Measurements from ENCODE around the gene SPDEF.

The SPDEF gene

GRCh38 chr6:34583461-34583860 lies 27.3 kb upstream of the SPDEF start:
- no peak for DNase-seq

GRCh38 chr6:34581561-34581920 lies 25.4 kb upstream of the SPDEF start:
- no peak for DNase-seq

GRCh38 chr6:34580707-34581560 lies 24.8 kb upstream of the SPDEF start:
- no peak for DNase-seq

- DNase-seq = no peak
These were observed 22.5 kb upstream of the SPDEF start for GRCh38 chr6:34578445-34579262.

GRCh38 chr6:34576286-34576955 lies 20.3 kb upstream of the SPDEF start:
- DNase-seq = no peak

- no peak for DNase-seq
These were observed 19.2 kb upstream of the SPDEF start for GRCh38 chr6:34575326-34575725.

- no peak for DNase-seq
These were observed 18.6 kb upstream of the SPDEF start for GRCh38 chr6:34574647-34575293.

- no peak for DNase-seq
These were observed 17.5 kb upstream of the SPDEF start for GRCh38 chr6:34573567-34574183.

- DNase-seq = no peak
These were observed 16.5 kb upstream of the SPDEF start for GRCh38 chr6:34572585-34572984.

GRCh38 chr6:34572021-34572420 lies 15.9 kb upstream of the SPDEF start:
- DNase-seq = no peak

GRCh38 chr6:34571388-34571787 lies 15.3 kb upstream of the SPDEF start:
- DNase-seq = no peak

GRCh38 chr6:34570066-34570833 lies 14.1 kb upstream of the SPDEF start:
- no peak for DNase-seq

- DNase-seq = no peak
These were observed 13.3 kb upstream of the SPDEF start for GRCh38 chr6:34569361-34569973.

GRCh38 chr6:34568341-34569201 lies 12.4 kb upstream of the SPDEF start:
- no peak for DNase-seq

GRCh38 chr6:34566830-34567546 lies 10.9 kb upstream of the SPDEF start:
- DNase-seq = no peak

- no peak for DNase-seq
These were observed 9.6 kb upstream of the SPDEF start for GRCh38 chr6:34565722-34566137.

- no peak for DNase-seq
These were observed 8.1 kb upstream of the SPDEF start for GRCh38 chr6:34564181-34564580.

- DNase-seq = no peak
These were observed 7.4 kb upstream of the SPDEF start for GRCh38 chr6:34563513-34563870.

GRCh38 chr6:34562861-34563512 lies 6.9 kb upstream of the SPDEF start:
- DNase-seq = no peak

Measured in activated CD8-positive, alpha-beta memory T cell treated with anti-CD3 and anti-CD28 coated beads, Interleukin-2, amount 50 U/mL, for 4 hours (primary cell).